WI38 (cell line): ENCODE data around the gene TMIE.
"Not testable (repeated sequence)": the region's sequence is repeated elsewhere in the genome, so short reads cannot be mapped to it uniquely, and the experiment has no call there.

Experiments used
- H3K4me3 ChIP-seq: 2 replicates; pipeline ENCODE4 v1.5.1; 2011; ENCODE audit warnings: low read depth, mild to moderate bottlenecking, control low read depth, low read length
- CTCF ChIP-seq: IDR thresholded peaks from 2 replicates; pipeline ENCODE4 v1.5.1; 2012; ENCODE audit warnings: low read depth, mild to moderate bottlenecking, control low read depth, low read length

The TMIE gene

DNA sequence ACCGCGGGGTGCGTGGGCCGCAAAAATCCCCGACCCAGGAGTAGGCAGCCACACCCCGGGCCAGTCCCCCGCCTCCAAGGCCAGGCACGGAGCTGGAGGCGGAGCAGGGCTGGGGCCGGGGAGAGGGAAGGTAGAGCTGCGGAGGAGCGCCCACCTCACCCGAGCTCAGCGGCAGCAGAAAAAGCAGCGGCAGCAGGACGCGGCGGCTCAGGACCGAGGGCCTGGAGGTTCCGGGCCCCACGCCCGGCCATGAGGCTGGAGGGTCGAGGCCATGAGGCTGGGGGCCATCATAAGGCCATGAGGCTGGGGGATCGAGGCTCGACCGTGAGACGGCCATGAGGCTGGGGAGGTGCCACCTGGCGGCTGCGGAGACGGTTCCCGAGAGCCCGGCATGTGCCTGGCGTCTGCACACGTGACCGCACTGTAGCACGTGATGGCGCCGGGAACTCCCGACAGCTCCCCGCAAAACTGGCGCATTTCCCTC lies 49.4 kb downstream of the TMIE start:
- no peak for TF ChIP-seq CTCF
- H3K4me3 ChIP-seq: no peak overlapping the region

GRCh38 chr3:46753127-46753526 lies 51.9 kb downstream of the TMIE start:
- H3K4me3 ChIP-seq: not testable (repeated sequence)

GRCh38 chr3:46755646-46756045 lies 54.5 kb downstream of the TMIE start:
- TF ChIP-seq CTCF: no peak
- no peak overlapping the region for H3K4me3 ChIP-seq

DNA sequence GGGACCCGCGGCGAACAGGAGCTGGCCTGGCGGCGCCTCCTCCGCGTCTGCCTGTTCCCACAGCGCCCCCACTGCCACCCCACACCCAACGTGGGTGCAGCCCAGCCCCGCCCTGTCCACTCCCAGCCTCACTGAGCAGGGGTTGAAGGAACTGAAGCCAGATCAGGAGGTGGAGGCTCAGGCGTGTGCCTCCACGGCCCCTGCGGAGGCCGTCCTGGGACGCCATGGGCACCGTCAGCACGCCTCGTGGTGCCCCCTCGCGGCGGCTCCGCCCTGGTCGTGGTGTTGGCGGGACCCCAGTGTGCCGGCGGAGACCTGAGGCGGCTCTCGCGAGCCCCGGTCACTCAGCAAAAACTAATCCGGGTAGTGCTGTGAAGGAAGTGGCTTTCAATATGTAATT lies 55.5 kb downstream of the TMIE start:
- no peak overlapping the region for H3K4me3 ChIP-seq
- TF ChIP-seq CTCF: no peak

DNA sequence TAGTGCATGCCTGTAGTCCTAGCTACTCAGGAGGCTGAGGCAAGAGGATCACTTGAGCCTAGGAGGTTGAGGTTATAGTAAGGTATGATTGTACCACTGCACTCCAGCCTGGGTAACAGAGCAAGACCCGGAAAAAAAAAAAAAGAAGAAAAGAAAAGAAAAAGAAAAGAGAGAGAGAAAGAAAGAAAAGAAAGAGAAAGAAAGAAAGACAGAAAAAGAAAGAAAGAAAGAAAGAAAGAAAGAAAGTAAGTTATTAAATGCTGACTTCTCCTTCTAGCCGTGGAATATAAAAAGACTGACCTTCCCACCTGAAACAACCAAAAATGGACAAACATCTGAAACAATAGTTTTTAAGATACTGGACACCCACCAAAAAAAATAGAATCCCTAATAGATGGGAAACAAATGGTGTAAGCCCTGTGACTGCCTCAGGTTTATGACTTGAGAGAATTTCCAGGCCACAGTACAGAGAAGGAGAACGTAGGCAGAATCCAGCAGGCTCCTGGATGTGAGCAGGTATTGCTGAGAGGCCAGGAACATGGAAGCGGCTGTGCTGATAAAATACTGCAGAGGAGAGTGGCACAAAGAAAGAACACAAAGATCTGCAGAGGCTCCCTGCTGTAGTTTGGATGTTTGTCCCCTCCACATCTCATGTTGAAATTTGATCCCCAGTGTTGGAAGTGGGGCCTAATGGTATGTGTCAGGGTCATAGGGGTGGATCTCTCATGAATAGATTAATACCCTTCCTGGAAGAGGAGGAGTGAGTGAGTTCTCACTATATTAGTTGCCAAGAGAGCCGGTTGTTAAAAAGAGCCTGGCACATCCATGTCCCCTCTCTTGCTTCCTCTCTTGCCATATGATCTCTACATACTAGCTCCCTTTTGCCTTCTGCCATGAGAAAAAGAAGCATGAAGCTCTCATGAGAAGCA lies 58.3 kb downstream of the TMIE start:
- TF ChIP-seq CTCF: no peak
- H3K4me3 ChIP-seq: no peak overlapping the region
